ENCODE measurements around the gene UBAP1.
A peak's percentile ranks its signal among the peaks of the same experiment; 100 is the strongest.
"Not testable (repeated sequence)": the region's sequence is repeated elsewhere in the genome, so short reads cannot be mapped to it uniquely, and the experiment has no call there.

UBAP1 gene

GRCh38 chr9:34224349-34224748 lies 45.5 kb downstream of the UBAP1 start:
- DNase-seq (ENCODE audit: low spot score) = no peak

GRCh38 chr9:34226144-34226760 lies 47.4 kb downstream of the UBAP1 start:
- not testable (repeated sequence) for DNase-seq (ENCODE audit: low spot score)

- DNase-seq (ENCODE audit: low spot score) = no peak
These were observed 48.6 kb downstream of the UBAP1 start for GRCh38 chr9:34227445-34227844.

- no peak for DNase-seq (ENCODE audit: low spot score)
These were observed 51.7 kb downstream of the UBAP1 start for GRCh38 chr9:34230556-34230955.

GRCh38 chr9:34232201-34232600 lies 53.4 kb downstream of the UBAP1 start:
- no peak for DNase-seq (ENCODE audit: low spot score)

- no peak for DNase-seq (ENCODE audit: low spot score)
These were observed 54.8 kb downstream of the UBAP1 start for GRCh38 chr9:34233672-34234071.

GRCh38 chr9:34237836-34238235 lies 59.0 kb downstream of the UBAP1 start:
- no peak for DNase-seq (ENCODE audit: low spot score)

- no peak for DNase-seq (ENCODE audit: low spot score)
These were observed 61.2 kb downstream of the UBAP1 start for GRCh38 chr9:34240006-34240405.

GRCh38 chr9:34242830-34243229 lies 64.0 kb downstream of the UBAP1 start:
- DNase-seq (ENCODE audit: low spot score) = no peak

GRCh38 chr9:34245212-34245611 lies 66.4 kb downstream of the UBAP1 start:
- not testable (repeated sequence) for DNase-seq (ENCODE audit: low spot score)

GRCh38 chr9:34246453-34246852 lies 67.6 kb downstream of the UBAP1 start:
- DNase-seq (ENCODE audit: low spot score) = no peak

- DNase-seq (ENCODE audit: low spot score) = not testable (repeated sequence)
These were observed 68.9 kb downstream of the UBAP1 start for GRCh38 chr9:34247782-34248181.

- DNase-seq (ENCODE audit: low spot score) = no peak
These were observed 70.4 kb downstream of the UBAP1 start for GRCh38 chr9:34249274-34249673.

GRCh38 chr9:34250721-34251120 lies 71.9 kb downstream of the UBAP1 start:
- no peak for DNase-seq (ENCODE audit: low spot score)

GRCh38 chr9:34252016-34252415 lies 73.2 kb downstream of the UBAP1 start:
- no peak for DNase-seq (ENCODE audit: low spot score)

- peak; percentile 78 for DNase-seq (ENCODE audit: low spot score)
These were observed 74.0 kb downstream of the UBAP1 start for GRCh38 chr9:34252670-34253459.

GRCh38 chr9:34253460-34253837 lies 74.6 kb downstream of the UBAP1 start:
- DNase-seq (ENCODE audit: low spot score) = no peak

GRCh38 chr9:34254141-34254913 lies 75.5 kb downstream of the UBAP1 start:
- no peak for DNase-seq (ENCODE audit: low spot score)

- no peak for DNase-seq (ENCODE audit: low spot score)
These were observed 76.4 kb downstream of the UBAP1 start for GRCh38 chr9:34254966-34255825.

- DNase-seq (ENCODE audit: low spot score) = peak; percentile 51
These were observed 77.3 kb downstream of the UBAP1 start for GRCh38 chr9:34256104-34256503.

GRCh38 chr9:34256987-34257585 lies 78.2 kb downstream of the UBAP1 start:
- no peak for DNase-seq (ENCODE audit: low spot score)

- no peak for DNase-seq (ENCODE audit: low spot score)
These were observed 80.5 kb downstream of the UBAP1 start for GRCh38 chr9:34259315-34259714.

Measured in germinal center (tissue), 1 donor.